Stimulated activated memory B cell treated with anti-CD40 and anti-IgM and Interleukin-4, amounts not matched to agents 10 μg/mL and 1 μg/mL and 100 μg/mL, for 72 hours (primary cell): Measurements from ENCODE around the gene RNF44.

Source experiments
- ATAC-seq: fragments of 150-1000 bp; cut with Tn5 transposase; 2 replicates; pipeline ENCODE4 v1.10.0; 2021
- H3K27ac Mint-ChIP-seq: one replicate; pipeline ENCODE4 v1.8.0; 2022; ENCODE audit warnings: mild to moderate bottlenecking, mixed read lengths
- H3K27me3 Mint-ChIP-seq: one replicate; pipeline ENCODE4 v1.8.0; 2022; ENCODE audit warnings: mixed read lengths
- H3K36me3 Mint-ChIP-seq: one replicate; pipeline ENCODE4 v1.8.0; 2022; ENCODE audit warnings: mixed read lengths
- H3K4me1 Mint-ChIP-seq: one replicate; pipeline ENCODE4 v1.8.0; 2022; ENCODE audit warnings: mixed read lengths
- H3K4me3 Mint-ChIP-seq: one replicate; pipeline ENCODE4 v1.8.0; 2022; ENCODE audit warnings: mild to moderate bottlenecking, moderate library complexity, mixed read lengths
- H3K9me3 Mint-ChIP-seq: one replicate; pipeline ENCODE4 v1.8.0; 2022; ENCODE audit warnings: mixed read lengths

RNF44 gene

GRCh38 chr5:176533390-176533789 is 3.8 kb downstream of the RNF44 start:
- peak overlapping the region; percentile 91 for H3K4me3 Mint-ChIP-seq
- H3K27ac Mint-ChIP-seq, result peak overlapping the region; percentile 93
- H3K4me1 Mint-ChIP-seq, result peaks cover 67% of the 10 kb centered on the region
- H3K36me3 Mint-ChIP-seq, result peaks cover 16% of the 10 kb centered on the region
- ATAC-seq, result no peak
- no peaks in the 10 kb centered on the region for H3K27me3 Mint-ChIP-seq
- no peaks in the 10 kb centered on the region for H3K9me3 Mint-ChIP-seq

- Mint-ChIP-seq H3K27me3 (no peaks in the 10 kb centered on the region), H3K4me1 (peaks cover 65% of the 10 kb centered on the region), H3K36me3 (peaks cover 22% of the 10 kb centered on the region), H3K9me3 (no peaks in the 10 kb centered on the region), H3K4me3 (no peak overlapping the region), H3K27ac (peak overlapping the region; percentile 93)
- no peak for ATAC-seq
Observed at GRCh38 chr5:176532795-176533194, 4.4 kb downstream of the RNF44 start.

GRCh38 chr5:176531902-176532493 is 5.2 kb downstream of the RNF44 start:
- Mint-ChIP-seq H3K4me3 (no peak overlapping the region), H3K9me3 (no peaks in the 10 kb centered on the region), H3K36me3 (peaks cover 24% of the 10 kb centered on the region), H3K27me3 (no peaks in the 10 kb centered on the region), H3K27ac (peak overlapping the region; percentile 88), H3K4me1 (peaks cover 65% of the 10 kb centered on the region)
- ATAC-seq, result no peak

GRCh38 chr5:176530983-176531901 is 6.0 kb downstream of the RNF44 start:
- ATAC-seq, result no peak
- no peaks in the 10 kb centered on the region for H3K9me3 Mint-ChIP-seq
- H3K4me1 Mint-ChIP-seq, result peaks cover 65% of the 10 kb centered on the region
- H3K27me3 Mint-ChIP-seq, result no peaks in the 10 kb centered on the region
- peak overlapping the region; percentile 88 for H3K27ac Mint-ChIP-seq
- peak overlapping the region; percentile 4 for H3K4me3 Mint-ChIP-seq
- peaks cover 24% of the 10 kb centered on the region for H3K36me3 Mint-ChIP-seq

GRCh38 chr5:176530393-176530982 is 6.7 kb downstream of the RNF44 start:
- H3K27ac Mint-ChIP-seq, result peak overlapping the region; percentile 88
- no peak for ATAC-seq
- H3K9me3 Mint-ChIP-seq, result no peaks in the 10 kb centered on the region
- H3K27me3 Mint-ChIP-seq, result no peaks in the 10 kb centered on the region
- peaks cover 60% of the 10 kb centered on the region for H3K4me1 Mint-ChIP-seq
- H3K36me3 Mint-ChIP-seq, result peaks cover 25% of the 10 kb centered on the region
- H3K4me3 Mint-ChIP-seq, result no peak overlapping the region

GRCh38 chr5:176529741-176530141 is 7.5 kb downstream of the RNF44 start:
- H3K27me3 Mint-ChIP-seq, result no peaks in the 10 kb centered on the region
- peak; percentile 50 for ATAC-seq
- peaks cover 53% of the 10 kb centered on the region for H3K4me1 Mint-ChIP-seq
- H3K9me3 Mint-ChIP-seq, result no peaks in the 10 kb centered on the region
- H3K36me3 Mint-ChIP-seq, result peaks cover 28% of the 10 kb centered on the region
- peak overlapping the region; percentile 79 for H3K4me3 Mint-ChIP-seq
- H3K27ac Mint-ChIP-seq, result peak overlapping the region; percentile 88

- Mint-ChIP-seq H3K27ac (peak overlapping the region; percentile 88), H3K4me3 (peak overlapping the region; percentile 79), H3K4me1 (peaks cover 47% of the 10 kb centered on the region), H3K27me3 (no peaks in the 10 kb centered on the region), H3K9me3 (no peaks in the 10 kb centered on the region), H3K36me3 (peaks cover 28% of the 10 kb centered on the region)
- ATAC-seq, result peak; percentile 60
Observed at GRCh38 chr5:176529116-176529740, 8.0 kb downstream of the RNF44 start.

GRCh38 chr5:176528761-176529115 is 8.5 kb downstream of the RNF44 start:
- H3K36me3 Mint-ChIP-seq, result peaks cover 28% of the 10 kb centered on the region
- H3K4me1 Mint-ChIP-seq, result peaks cover 44% of the 10 kb centered on the region
- ATAC-seq, result no peak
- peak overlapping the region; percentile 18 for H3K4me3 Mint-ChIP-seq
- peak overlapping the region; percentile 88 for H3K27ac Mint-ChIP-seq
- H3K27me3 Mint-ChIP-seq, result no peaks in the 10 kb centered on the region
- no peaks in the 10 kb centered on the region for H3K9me3 Mint-ChIP-seq

GRCh38 chr5:176528301-176528700 is 8.9 kb downstream of the RNF44 start:
- Mint-ChIP-seq H3K27me3 (no peaks in the 10 kb centered on the region), H3K36me3 (peaks cover 28% of the 10 kb centered on the region), H3K27ac (peak overlapping the region; percentile 88), H3K4me1 (peaks cover 44% of the 10 kb centered on the region), H3K4me3 (peak overlapping the region; percentile 18), H3K9me3 (no peaks in the 10 kb centered on the region)
- no peak for ATAC-seq

- Mint-ChIP-seq H3K4me1 (peaks cover 46% of the 10 kb centered on the region), H3K4me3 (no peak overlapping the region), H3K36me3 (peaks cover 28% of the 10 kb centered on the region), H3K27me3 (no peaks in the 10 kb centered on the region), H3K9me3 (no peaks in the 10 kb centered on the region), H3K27ac (peak overlapping the region; percentile 88)
- no peak for ATAC-seq
Observed at GRCh38 chr5:176527246-176528222, 9.7 kb downstream of the RNF44 start.

- Mint-ChIP-seq H3K9me3 (no peaks in the 10 kb centered on the region), H3K4me3 (no peak overlapping the region), H3K4me1 (peaks cover 45% of the 10 kb centered on the region), H3K27me3 (no peaks in the 10 kb centered on the region), H3K27ac (no peak overlapping the region), H3K36me3 (peaks cover 27% of the 10 kb centered on the region)
- ATAC-seq, result no peak
Observed at GRCh38 chr5:176526462-176526861, 10.7 kb downstream of the RNF44 start.

- ATAC-seq, result no peak
- Mint-ChIP-seq H3K9me3 (no peaks in the 10 kb centered on the region), H3K36me3 (peaks cover 22% of the 10 kb centered on the region), H3K27ac (no peak overlapping the region), H3K4me1 (peaks cover 42% of the 10 kb centered on the region), H3K4me3 (no peak overlapping the region), H3K27me3 (no peaks in the 10 kb centered on the region)
Observed at GRCh38 chr5:176525677-176526076, 11.5 kb downstream of the RNF44 start.

GRCh38 chr5:176524987-176525386 is 12.2 kb downstream of the RNF44 start:
- Mint-ChIP-seq H3K27me3 (no peaks in the 10 kb centered on the region), H3K4me3 (no peak overlapping the region), H3K4me1 (peaks cover 43% of the 10 kb centered on the region), H3K9me3 (no peaks in the 10 kb centered on the region), H3K36me3 (peaks cover 21% of the 10 kb centered on the region), H3K27ac (no peak overlapping the region)
- no peak for ATAC-seq

GRCh38 chr5:176524138-176524537 is 13.1 kb downstream of the RNF44 start:
- no peak for ATAC-seq
- Mint-ChIP-seq H3K9me3 (no peaks in the 10 kb centered on the region), H3K4me1 (peaks cover 34% of the 10 kb centered on the region), H3K27ac (no peak overlapping the region), H3K4me3 (no peak overlapping the region), H3K36me3 (peaks cover 15% of the 10 kb centered on the region), H3K27me3 (no peaks in the 10 kb centered on the region)
